Natural killer cell (primary cell): ENCODE data around the gene ATP2A3. TPM values are rescaled to one million over a fixed set of nuclear protein-coding genes. Genes with fewer than 3 reads are reported as not detected.

Experiments used
- ATAC-seq, 3 donors: fragments of 150-1000 bp in 2 of 3; fragments of 200-7000 bp in 1 of 3; cut with Tn5 transposase; 1 replicate in 1 of 3; 2 replicates in 2 of 3; pipeline ENCODE4 v1.10.0; 2021; ENCODE audit warnings: mild to moderate bottlenecking in 2 of 3, moderate library complexity in 2 of 3
- DNase-seq, 2 donors: peaks; one replicate each; pipeline versions ENCODE4 v3.0.0 to v3.0.0-alpha.2; 2013 to 2021; ENCODE audit warnings: mixed read lengths in 1 of 2
- H3K27ac ChIP-seq: one replicate; pipeline ENCODE4 v1.5.1; 2013; ENCODE audit warnings: mild to moderate bottlenecking, low read length
- H3K27me3 ChIP-seq: one replicate; pipeline ENCODE4 v1.6.1; 2013; ENCODE audit warnings: low read length; ENCODE audit not compliant: control insufficient read depth, insufficient read depth
- H3K36me3 ChIP-seq: one replicate; pipeline ENCODE4 v1.6.1; 2013; ENCODE audit warnings: low read length; ENCODE audit not compliant: control insufficient read depth, insufficient read depth
- H3K4me1 ChIP-seq: one replicate; pipeline ENCODE4 v1.6.1; 2013; ENCODE audit warnings: low read length; ENCODE audit not compliant: control insufficient read depth, insufficient read depth
- H3K4me3 ChIP-seq: one replicate; pipeline ENCODE4 v1.5.1; 2013; ENCODE audit warnings: low read length
- H3K9me3 ChIP-seq: one replicate; pipeline ENCODE4 v1.6.1; 2013; ENCODE audit warnings: low read length; ENCODE audit not compliant: control insufficient read depth, insufficient read depth
- H3K27ac Mint-ChIP-seq, 2 donors: one replicate each; pipeline ENCODE4 v1.8.0; 2022; ENCODE audit warnings: mild to moderate bottlenecking in 2 of 2, mixed read lengths in 2 of 2, moderate library complexity in 1 of 2
- H3K27me3 Mint-ChIP-seq, 2 donors: one replicate each; pipeline ENCODE4 v1.8.0; 2022; ENCODE audit warnings: low read depth in 2 of 2, mixed read lengths in 2 of 2
- H3K36me3 Mint-ChIP-seq: one replicate; pipeline ENCODE4 v1.8.0; 2022; ENCODE audit warnings: mixed read lengths
- H3K4me1 Mint-ChIP-seq, 2 donors: one replicate each; pipeline ENCODE4 v1.8.0; 2022; ENCODE audit warnings: mixed read lengths in 2 of 2
- H3K4me3 Mint-ChIP-seq: one replicate; pipeline ENCODE4 v1.8.0; 2022; ENCODE audit warnings: mild to moderate bottlenecking, moderate library complexity, mixed read lengths
- H3K9me3 Mint-ChIP-seq, 2 donors: one replicate each; pipeline ENCODE4 v1.8.0; 2022; ENCODE audit warnings: mixed read lengths in 2 of 2
- CTCF ChIP-seq: fragments of 200-600 bp; IDR thresholded peaks from one replicate; pipeline ENCODE4 v1.8.0; 2022; ENCODE audit warnings: antibody characterized with exemption
- whole genome bisulfite sequencing: methylation state at CpG from one replicate; pipeline ENCODE4 v1.1.7; 2013; ENCODE audit warnings: missing lambda C conversion rate; ENCODE audit not compliant: insufficient coverage; 5-methylcytosine and 5-hydroxymethylcytosine counted together
- intact Hi-C: fragments of 100-400 bp; cut with micrococcal nuclease; formaldehyde crosslinking; loops from one replicate; pipeline ENCODE4 v1.14.2; 2022
- total RNA-seq, 4 donors: library from RNA; stranded (reverse); fragments of 120-200 nt in 1 of 4; gene quantifications; one replicate each; pipeline versions ENCODE4 v1.2.3 to v1.2.4, GENCODE V29; 2013 to 2022

ATP2A3 gene
- total RNA-seq, 3 donors from 2014 or later (not counting 1 experiment from before 2014, with no cell fraction given) = 326 to 397 (median 377) TPM

DNA sequence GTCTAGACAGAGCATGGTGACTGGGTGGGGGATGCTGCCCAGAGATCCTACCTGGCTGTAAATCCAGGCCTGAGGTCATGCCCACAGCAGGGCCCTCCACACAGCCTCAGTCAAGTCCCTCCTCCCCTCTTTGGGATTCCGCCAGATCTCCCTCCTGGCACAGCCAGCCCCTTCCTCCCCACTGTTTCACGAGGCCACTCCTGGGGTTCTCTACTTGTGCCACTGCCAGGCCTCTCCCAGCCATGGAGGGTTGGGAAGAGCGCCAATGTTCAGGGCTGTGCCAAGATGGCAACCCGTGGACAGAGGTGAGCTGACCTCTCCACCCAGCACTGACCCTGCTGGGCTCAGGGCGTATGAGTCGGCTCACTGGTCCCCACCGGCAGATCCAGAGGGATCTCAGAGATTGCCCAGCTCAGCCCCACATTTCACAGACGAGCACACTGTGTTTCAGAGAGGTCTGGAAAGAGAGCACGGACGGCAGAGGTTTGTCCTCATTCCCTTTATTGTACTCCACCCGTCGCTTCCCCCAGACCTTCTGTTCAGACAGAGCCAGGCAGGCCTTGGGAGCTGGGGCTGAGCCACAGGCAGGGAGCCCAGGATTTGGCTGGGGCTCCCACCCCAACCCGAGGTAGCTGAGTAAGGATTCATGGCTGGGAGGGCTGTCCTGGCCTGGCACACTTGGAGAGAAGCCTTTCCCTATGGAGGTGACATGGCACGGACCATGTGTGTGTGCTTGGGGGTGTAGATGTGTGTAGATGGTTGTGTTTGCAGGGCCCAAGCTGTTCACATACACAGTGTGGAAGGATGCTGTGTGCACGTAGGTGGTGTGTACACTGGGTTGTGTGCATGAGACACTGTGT, 67.9 kb downstream of the ATP2A3 start:
- no peak for TF ChIP-seq CTCF
- intact Hi-C loops = no loop called here
- Histone ChIP-seq H3K9me3 (no peaks in the 10 kb centered on the region), H3K4me3 (no peak overlapping the region), H3K27ac (no peak overlapping the region), H3K27me3 (no peaks in the 10 kb centered on the region), H3K4me1 (peaks cover 18% of the 10 kb centered on the region), H3K36me3 (no peaks in the 10 kb centered on the region)
- Mint-ChIP-seq H3K27ac (no peak overlapping the region), H3K4me3 (no peak overlapping the region), H3K27me3 (peaks cover 0 to 4% of the 10 kb centered on the region in 2 donors), H3K9me3 (no peaks in the 10 kb centered on the region), H3K4me1 (peaks cover 14 to 20% of the 10 kb centered on the region in 2 donors), H3K36me3 (no peaks in the 10 kb centered on the region)
- no peak for ATAC-seq
- WGBS = 86% methylated on average over 14 of the region's 15 CpGs
- DNase-seq = no peak

DNA sequence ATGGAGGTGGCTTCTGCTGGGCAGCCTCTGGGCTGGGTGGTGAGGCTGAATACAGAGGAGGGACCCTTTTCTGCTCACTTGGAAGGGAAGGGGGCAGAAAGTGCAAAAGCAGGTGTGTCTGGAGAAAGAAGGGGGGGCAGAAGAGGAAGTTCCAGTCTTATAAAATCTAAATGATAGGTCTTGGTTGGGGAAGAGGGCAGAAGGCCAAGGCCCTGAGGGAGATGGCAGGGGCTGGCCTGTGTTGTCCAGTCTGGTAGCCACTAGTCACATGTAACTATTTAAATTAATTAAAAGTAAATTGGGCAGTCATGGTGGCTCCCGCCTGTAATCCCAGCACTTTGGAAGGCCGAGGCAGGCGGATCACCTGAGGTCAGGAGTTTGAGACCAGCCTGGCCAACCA, 68.9 kb downstream of the ATP2A3 start:
- H3K27ac ChIP-seq = no peak overlapping the region
- DNase-seq = no peak
- Mint-ChIP-seq H3K27me3 (no peaks in the 10 kb centered on the region), H3K4me1 (peaks cover 18 to 28% of the 10 kb centered on the region in 2 donors), H3K36me3 (no peaks in the 10 kb centered on the region), H3K4me3 (no peak overlapping the region), H3K27ac (no peak overlapping the region), H3K9me3 (no peaks in the 10 kb centered on the region)
- no peak for ATAC-seq
- no peaks in the 10 kb centered on the region for H3K27me3 ChIP-seq
- no peaks in the 10 kb centered on the region for H3K36me3 ChIP-seq
- no peak overlapping the region for H3K4me3 ChIP-seq
- WGBS = 90% methylated on average over 3 of the region's 3 CpGs
- peaks cover 19% of the 10 kb centered on the region for H3K4me1 ChIP-seq
- no peaks in the 10 kb centered on the region for H3K9me3 ChIP-seq
- no peak for TF ChIP-seq CTCF
- intact Hi-C loops = loop anchor here (2.0 kb wide), 1 partner anchor 37 kb away; no protein-coding TSS in a partner anchor

DNA sequence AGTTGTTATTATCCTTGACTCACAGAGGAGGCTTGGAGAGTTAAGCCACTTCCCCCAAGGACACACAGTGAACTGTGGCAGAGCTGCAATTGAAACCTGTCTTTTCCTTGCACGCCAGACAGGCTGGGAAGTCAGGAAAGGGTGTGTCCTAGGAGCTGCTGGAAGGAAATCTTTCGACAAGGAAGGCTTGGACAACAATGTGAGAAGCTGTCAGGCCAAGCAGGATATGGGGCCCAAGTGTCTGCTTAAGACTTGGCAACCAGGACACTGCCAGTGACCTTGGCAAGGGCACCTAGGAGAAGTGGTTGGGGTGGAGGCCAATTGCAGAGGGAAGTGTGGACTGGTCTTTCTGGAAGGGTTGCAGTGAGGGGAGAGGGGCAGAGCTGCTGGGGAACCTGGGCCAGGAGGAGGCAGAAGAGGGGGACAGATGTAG, 69.3 kb downstream of the ATP2A3 start:
- peaks cover 19% of the 10 kb centered on the region for H3K4me1 ChIP-seq

More for the DNA sequence above, 69.3 kb downstream of the ATP2A3 start:
- ATAC-seq (no peak), DNase-seq (no peak)
- Histone ChIP-seq H3K36me3 (no peaks in the 10 kb centered on the region), H3K9me3 (no peaks in the 10 kb centered on the region), H3K27ac (no peak overlapping the region), H3K27me3 (no peaks in the 10 kb centered on the region), H3K4me3 (no peak overlapping the region)
- no peak for TF ChIP-seq CTCF
- Mint-ChIP-seq H3K36me3 (no peaks in the 10 kb centered on the region), H3K4me1 (peaks cover 18 to 30% of the 10 kb centered on the region in 2 donors), H3K9me3 (no peaks in the 10 kb centered on the region), H3K4me3 (no peak overlapping the region), H3K27me3 (no peaks in the 10 kb centered on the region), H3K27ac (no peak overlapping the region)
- intact Hi-C loops = loop anchor here (2.0 to 5.0 kb wide), 2 partner anchors 38 to 67 kb away; partner anchors contain the start of gene ATP2A3
- WGBS = 59% methylated on average over 2 of the region's 2 CpGs
